NCI-H2107 treated with DMSO at 0.1 percent for 48 hours (cell line): Measurements from ENCODE around the gene ACTN1.

ENCODE experiments used
- DNase-seq: peaks from one replicate; lab custom pipeline; 2025; ENCODE audit not compliant: unreplicated experiment; lab: John Stamatoyannopoulos, UW

Gene ACTN1

GRCh38 chr14:68891851-68892660 lies 87.0 kb downstream of the ACTN1 start:
- no peak for DNase-seq

DNA sequence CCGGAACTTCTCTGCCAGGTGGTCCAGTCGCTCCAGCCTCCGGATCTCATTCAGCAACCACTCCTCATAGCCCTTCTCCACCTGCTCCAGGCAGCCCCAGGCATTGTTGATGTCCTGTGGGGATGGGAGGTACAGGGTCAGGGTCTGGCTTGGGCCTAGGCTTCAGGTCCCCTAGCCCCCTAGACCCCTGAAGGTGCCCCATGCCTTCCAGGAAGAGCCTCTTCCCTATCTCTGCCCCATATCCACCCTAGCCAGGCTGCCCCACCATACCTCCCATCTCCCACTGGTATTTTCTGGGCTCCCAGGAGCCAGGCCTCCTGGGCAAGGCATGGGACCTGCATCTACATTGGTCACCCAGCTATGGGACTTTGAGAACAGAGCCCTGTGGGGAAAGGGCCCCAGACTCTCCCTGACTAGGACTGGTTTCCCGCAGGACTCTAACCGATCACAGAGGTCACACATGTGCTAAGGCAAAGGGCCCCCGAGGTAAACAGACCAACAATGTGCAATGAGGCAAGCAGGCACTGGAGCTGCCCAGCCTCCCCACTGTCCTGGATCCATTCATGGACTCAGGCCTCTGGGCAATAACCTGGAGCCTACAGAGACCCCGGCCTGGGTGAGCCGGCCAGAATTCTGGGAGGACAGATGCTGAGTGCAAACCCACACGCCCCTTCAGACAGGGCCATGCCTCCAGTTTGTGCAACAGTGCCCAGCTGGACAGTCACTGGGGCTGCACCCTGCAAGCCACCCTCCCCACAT lies 88.8 kb downstream of the ACTN1 start:
- no peak for DNase-seq

- DNase-seq: no peak
Observed at GRCh38 chr14:68888883-68889282, 90.2 kb downstream of the ACTN1 start.

GRCh38 chr14:68888025-68888850 lies 90.9 kb downstream of the ACTN1 start:
- DNase-seq: no peak

GRCh38 chr14:68886109-68886434 lies 93.0 kb downstream of the ACTN1 start:
- DNase-seq: no peak

DNA sequence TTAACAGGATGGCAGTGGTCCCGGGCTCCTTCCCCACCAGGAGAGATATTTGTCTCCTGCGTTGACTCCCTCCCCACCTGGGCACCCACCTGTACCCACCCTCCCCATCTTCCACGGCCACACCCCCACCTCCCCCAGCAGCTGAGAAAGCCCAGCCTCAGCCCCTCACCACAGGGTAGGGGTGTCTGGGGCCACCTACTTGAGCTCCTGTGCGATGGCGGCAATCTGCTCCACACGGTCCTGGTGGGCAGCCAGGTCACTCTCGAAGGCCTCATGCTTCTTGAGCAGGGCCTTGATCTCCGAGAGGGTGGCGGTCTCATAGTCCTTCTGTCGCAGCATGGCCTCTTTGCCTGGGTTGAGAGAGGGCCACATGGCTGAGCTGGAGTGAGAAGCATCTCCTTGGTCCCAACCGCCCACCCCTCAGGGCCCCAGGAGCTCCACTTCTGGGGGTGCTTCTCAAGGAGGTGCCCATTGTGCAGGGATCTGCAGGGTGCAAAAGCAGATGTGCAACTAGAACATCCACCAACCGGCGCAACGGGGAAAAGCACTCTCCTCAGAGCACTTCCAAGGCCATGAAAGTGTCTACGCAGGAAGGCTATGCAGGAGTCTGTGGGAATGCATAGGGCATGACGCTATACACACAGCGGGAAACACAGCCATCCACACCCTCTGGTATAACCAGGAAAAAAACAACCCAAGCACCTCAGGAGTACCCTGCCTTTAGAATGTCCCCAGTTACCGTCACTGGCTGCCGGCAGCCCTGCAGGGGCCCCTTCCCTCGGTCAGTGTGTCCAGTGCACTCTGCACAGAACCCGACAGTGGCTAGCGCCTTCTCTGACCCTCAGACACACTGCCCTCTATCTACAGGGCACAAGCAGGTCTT lies 93.6 kb downstream of the ACTN1 start:
- DNase-seq: no peak

- peak; percentile 35 for DNase-seq
Observed at GRCh38 chr14:68884031-68885030, 94.8 kb downstream of the ACTN1 start.

- DNase-seq: no peak
Observed at GRCh38 chr14:68882235-68882634, 96.9 kb downstream of the ACTN1 start.

- no peak for DNase-seq
Observed at GRCh38 chr14:68881396-68881795, 97.7 kb downstream of the ACTN1 start.

DNA sequence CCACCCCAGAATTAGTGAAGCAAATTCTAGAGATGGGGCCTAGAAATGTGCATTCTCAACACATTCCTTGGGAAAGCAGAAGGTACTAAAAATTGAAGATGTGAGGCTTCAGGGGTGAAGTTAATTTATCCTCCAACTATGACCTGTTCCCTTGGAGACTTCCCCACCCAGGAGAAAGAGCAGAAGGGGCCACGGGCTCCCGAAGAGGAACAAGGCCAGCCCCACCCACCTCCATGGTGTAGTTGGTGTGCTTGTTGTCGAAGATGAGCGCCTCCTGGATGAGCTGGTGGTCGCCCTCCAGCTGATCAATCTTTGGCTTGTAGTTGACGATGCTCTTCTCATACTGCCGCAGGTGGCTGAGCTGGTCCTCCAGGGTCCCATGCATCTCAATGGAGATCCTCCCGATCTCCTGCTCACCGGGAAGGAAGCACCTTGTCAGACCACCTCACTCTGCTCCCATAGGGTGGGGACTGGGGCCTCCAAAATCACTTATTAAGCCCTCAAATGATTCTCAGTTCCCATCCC lies 98.5 kb downstream of the ACTN1 start:
- DNase-seq: no peak

DNA sequence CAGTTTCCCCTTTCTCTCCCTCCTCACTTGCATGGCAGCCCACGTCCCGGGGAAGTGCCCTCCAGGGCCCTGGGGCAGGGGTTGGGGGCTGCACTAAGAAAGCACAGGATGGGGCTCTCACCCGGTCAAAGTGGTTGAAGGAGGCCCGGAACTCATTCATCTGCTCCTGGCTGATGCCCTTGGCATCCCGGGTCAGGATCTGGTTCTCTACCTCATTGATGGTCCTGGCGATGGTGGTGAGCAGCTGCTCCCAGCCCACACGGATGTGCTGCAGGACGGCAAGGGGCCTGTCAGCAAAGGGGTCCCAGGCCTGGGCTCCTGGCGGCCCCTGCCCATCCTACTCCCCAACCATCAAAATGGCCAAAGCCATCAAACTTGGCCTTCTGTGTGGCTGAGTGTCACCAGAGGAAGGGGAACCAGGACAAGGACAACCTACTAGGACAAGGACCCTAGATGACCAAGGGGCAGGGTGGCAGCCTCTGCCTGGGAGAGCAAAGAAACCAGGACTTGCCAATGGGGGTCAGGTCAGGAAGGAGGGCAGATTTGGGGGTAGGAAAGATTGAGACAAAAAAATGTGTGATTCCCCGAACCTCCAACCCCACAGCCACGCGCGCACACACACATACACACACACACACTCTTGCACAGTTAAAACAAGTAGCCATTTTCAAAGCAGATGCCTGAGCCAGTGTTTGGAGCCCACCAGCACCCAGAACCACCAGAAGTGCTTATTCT lies 99.1 kb downstream of the ACTN1 start:
- no peak for DNase-seq

DNA sequence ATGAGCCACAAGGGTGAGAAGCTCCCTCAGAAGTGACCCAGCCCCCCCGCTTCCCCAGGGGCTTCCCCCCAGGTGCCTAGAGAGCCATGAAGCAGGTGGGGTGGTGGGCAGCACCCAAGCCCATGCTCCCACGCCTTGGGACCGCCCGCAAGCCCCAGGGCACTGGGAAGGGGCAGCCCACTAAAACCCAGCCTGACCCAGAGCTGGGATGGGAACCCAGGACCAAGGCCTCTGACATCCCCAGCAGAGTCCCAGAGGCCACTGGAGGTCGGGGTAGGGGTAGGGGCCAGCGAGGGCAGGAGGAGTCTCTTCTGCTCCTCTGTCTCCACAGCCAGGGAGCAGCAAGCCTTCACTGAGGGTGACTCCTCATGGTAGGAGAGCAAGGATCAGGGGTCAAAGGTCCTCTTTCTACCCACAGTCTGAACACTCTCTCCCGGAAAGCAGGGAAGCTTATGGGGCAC lies 99.8 kb downstream of the ACTN1 start:
- no peak for DNase-seq

GRCh38 chr14:68878908-68879307 lies 100.2 kb downstream of the ACTN1 start:
- no peak for DNase-seq

DNA sequence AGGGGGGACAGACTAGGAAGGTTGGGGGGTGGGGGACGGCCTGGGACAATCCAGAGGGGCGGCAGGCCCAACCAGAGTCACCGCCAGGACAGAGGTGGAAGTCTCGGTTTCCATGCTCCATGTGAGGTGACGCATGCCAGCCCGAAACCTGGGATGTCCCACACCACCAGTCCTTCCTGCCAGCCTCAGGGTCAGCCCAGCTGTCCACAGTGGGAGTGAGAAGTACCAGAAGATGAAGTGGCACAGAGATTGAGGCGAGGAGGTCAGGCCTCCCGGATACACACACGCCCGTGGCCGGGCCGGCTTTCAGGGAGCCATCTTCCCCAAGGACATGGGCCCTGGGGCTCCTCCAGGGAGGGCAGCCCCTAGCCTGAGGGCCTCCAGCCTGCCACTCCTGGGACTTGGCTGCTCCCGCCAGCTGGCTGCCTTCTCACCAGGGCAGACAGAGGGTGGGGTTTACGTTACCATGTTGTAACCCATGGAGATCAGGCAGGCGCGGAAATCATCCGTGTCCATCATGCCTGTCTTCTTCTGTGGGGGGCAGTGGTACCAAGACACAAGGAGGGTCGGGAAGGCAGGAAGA lies 101.0 kb downstream of the ACTN1 start:
- DNase-seq: no peak

DNA sequence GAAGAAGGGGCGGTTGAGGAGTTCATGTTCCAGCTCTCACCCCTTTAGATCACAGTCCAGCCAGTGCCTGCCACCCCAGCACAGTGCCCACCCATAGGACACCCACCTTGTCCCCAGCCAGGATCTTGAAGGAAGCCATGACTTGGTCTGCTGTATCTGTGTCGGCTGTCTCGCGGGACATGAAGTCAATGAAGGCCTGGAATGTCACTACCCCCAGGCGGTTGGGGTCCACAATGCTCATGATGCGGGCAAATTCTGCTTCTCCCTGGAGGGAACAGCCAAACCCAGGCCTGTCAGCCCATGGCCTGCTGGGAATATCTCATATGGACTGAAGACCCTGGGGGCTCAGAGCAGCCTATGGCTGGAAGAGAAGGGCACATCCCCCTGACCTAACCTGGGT lies 102.1 kb downstream of the ACTN1 start:
- DNase-seq: no peak

- DNase-seq: no peak
Observed at GRCh38 chr14:68874746-68875155, 104.4 kb downstream of the ACTN1 start.

DNA sequence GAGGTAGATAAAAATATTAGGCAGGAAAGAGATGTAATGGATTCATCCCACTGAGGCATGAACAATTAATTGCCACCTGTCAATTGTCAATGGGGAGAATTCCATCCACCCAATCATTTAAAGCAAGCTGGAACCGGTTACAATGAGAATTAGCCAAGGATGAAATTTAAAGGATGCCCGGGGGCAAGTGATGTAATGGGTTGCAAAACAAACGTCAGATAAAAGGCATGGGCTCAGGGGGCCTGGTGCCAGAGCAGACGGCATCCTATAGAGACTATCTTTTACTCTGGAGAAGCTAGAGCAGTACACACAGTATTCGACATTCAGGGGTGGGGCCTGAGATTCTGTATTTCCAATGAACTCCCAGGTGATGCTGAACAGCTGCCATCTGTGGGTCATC lies 105.7 kb downstream of the ACTN1 start:
- no peak for DNase-seq

GRCh38 chr14:68871392-68871791 lies 107.7 kb downstream of the ACTN1 start:
- DNase-seq: no peak
